ENCODE results near the gene FAIM. TPM values are rescaled to one million over a fixed set of nuclear protein-coding genes. Genes with fewer than 3 reads are reported as not detected.
"Not testable (repeated sequence)": the region's sequence is repeated elsewhere in the genome, so short reads cannot be mapped to it uniquely, and the experiment has no call there.

The FAIM gene, protein sequence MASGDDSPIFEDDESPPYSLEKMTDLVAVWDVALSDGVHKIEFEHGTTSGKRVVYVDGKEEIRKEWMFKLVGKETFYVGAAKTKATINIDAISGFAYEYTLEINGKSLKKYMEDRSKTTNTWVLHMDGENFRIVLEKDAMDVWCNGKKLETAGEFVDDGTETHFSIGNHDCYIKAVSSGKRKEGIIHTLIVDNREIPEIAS
- total RNA-seq: 20.7 TPM

DNA sequence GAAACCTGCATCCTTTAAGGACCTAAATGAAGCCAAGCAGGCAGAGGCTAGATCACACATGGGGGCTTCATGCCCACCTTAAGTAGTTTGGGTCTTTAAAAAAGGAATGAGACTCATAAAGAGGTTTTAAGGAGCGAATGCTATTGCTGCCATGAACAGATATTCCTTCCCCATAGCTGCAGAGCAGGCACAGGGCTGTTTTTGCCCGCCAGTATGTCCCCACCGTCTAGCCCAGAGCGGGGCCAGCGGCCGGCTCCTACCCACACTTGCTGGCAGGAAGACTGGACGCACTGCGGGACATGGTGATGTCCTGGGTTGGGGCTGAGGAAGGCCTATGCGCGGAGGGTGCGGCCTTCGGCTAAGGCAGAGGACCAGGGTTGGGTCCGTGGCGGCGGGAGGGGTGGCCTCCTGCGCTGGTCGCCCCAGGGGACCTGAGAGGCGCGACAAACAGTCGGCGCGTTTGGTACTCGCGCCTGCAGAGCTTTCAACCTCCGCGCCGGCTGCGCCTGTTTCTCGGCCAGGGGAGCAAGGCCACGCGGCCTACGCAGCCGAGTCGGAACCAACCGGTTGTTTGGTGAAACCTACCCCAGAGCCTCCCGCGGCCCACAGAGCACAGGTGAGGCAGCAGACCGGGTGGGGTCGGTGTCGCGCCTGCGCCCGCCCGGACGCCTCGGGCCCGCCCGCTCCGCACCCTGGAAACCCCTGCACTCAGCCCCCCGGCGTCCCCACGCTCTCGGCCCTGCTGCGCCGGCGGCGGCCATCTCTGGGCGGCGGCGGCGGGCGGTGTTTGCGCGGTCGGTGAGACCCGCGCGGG lies at the start of gene FAIM:
Gene FAIM, plus strand, starts transcription at position 450 of the 814 bp plus-strand sequence. CDS start 10,956 bp downstream, outside the sequence.
- DNase-seq: peak; percentile 59

DNA sequence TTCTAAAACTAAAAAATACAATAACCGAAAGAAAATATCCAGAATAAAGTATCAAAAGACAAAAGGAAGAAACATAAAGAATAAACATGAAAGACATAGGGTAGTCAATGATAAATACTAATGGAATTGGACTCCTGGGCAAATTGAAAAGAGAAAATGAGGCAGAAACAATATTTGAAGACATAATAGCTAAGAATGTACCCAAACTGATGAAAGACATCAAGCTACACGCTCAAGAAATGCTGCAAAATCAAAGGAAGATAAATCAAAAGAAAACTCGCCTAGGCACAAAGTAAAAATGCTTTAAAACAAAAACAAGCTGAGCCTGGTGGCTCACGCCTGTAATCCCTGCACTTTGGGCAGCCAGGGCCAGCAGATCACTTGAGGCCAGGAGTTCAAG lies 49.4 kb upstream of the FAIM start:
- DNase-seq: no peak

DNA sequence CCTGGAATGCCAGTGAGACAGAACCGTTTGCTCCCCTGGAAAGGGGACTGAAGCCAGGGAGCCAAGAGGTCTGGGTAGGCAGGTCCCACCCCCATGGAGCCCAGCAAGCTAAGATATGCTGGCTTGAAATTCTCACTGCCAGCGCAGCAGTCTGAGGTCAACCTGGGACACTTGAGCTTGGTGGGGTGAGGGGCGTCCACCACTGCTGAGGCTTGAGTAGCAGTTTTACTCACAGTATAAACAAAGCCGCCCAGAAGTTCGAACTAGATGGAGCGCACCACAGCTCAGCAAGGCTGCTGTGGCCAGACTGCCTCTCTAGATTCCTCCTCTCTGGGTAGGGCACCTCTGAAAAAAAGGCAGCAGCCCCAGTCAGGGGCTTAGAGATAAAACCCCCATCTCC lies 48.1 kb upstream of the FAIM start:
- DNase-seq: no peak

DNA sequence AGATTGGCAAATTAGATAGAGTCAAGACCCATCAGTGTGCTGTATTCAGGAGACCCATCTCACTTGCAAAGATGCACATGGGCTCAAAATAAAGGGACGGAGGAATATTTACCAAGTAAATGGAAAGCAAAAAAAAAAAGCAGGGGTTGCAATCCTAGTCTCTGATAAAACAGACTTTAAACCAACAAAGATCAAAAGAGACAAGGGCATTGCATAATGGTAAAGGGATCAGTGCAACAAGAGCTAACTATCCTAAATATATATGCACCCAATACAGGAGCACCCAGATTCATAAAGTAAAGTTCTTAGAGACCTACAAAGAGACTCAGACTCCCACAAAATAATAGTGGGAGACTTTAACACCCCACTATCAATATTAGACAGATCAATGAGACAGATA lies 45.7 kb upstream of the FAIM start:
- DNase-seq: not testable (repeated sequence)

DNA sequence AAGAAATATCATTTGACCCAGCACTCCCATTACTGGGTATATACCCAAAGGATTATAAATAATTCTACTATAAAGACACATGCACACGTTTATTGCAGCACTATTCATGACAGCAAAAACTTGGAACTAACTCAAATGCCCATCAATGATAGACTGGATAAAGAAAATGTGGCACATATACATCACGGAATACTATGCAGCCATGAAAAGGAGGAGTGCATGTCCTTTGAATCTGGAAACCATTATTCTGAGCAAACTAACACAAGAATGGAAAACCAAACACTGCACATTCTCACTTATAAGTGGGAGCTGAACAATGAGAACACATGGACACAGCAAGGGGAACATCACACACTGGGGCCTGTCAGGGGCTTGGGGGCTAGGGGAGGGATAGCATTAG lies 42.3 kb upstream of the FAIM start:
- not testable (repeated sequence) for DNase-seq

DNA sequence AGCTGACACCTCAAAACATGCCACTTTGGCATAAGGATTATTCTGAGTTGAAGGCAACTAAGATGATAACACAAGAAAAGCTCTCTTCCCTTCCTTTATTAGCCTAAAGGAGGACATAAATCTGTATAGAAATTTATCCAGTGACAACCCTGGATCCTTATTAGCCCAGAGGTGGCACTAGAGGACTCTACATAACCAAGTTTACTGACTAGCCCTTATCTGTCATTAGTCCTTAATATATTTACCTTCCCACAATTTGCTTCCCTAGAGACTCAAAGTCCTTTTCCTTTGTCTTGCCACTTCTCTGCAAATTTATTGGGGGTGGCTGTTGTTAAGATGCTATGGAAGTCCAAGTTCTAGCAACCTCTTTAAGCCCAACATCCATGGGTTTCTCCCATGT lies 41.2 kb upstream of the FAIM start:
- no peak for DNase-seq

DNA sequence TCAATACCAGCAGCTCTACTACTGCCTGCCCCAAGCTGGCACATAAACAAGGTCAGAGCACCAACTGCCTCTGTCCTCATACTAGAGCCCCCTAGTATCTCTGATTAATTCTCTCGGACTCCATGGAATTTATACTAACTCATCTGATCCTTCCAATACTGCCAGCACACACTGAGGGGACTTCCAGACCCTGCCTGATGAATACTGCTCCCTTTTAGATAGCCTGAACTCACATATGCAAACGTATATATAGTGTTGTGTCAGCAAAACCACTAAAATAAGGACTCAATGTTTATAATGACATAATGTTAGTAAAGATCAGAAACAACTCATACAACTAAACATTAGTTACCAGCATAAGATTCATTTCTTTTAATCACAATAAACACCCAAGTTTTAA lies 39.5 kb upstream of the FAIM start:
- no peak for DNase-seq

DNA sequence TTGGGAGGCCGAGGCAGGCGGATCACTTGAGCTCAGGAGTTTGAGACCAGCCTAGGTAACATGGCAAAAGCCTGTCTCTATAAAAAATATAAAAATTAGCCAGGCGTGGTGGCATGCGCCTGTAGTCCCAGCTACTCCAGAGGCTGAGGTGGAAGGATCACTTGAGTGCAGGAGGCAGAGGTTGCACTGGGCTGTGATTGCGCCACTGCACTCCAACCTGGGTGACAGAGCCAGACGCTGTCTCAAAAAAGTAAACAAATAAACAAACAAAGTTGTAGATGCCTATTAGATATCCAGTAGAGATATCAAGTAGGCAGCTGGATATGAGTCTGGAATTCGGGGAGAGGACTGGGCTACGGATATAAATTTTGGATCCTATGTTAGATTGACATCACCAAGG lies 38.9 kb upstream of the FAIM start:
- DNase-seq: not testable (repeated sequence)

DNA sequence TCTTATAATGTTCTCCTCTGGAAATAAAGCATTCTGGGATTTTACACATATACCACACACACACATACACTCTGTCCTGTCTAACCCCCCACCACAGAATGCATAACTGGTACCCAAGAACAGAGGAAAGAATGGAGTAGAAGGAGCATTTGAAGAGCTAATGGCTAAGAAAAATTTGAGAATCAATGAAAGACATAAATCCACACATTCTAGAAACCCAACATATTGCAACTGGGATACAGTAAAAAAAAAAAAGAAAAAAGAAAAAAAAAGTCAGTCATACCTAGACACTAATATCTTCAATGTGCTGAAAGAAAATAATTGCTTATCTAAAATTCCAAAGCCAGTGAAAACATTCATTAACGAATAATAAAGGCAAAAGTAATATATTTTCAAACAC lies 35.4 kb upstream of the FAIM start:
- DNase-seq: no peak

DNA sequence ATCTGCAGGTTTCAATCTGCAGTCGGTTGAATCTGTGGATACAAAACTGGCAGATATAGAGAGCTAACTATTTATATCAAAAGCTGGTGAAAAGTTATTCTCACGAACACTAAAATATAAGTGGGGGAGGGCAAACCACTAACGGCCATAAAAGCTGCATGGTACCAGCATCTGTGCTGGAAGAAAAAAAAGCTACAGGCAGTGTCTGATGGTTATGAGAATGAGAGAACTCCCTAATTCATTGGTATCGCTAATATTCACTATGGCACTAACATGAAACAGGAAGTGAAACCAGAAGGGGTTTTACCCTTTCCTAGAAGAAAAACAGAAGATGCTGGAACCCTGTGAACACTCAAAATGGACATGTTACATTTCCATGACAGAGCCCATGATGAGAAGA lies 30.4 kb upstream of the FAIM start:
- no peak for DNase-seq

DNA sequence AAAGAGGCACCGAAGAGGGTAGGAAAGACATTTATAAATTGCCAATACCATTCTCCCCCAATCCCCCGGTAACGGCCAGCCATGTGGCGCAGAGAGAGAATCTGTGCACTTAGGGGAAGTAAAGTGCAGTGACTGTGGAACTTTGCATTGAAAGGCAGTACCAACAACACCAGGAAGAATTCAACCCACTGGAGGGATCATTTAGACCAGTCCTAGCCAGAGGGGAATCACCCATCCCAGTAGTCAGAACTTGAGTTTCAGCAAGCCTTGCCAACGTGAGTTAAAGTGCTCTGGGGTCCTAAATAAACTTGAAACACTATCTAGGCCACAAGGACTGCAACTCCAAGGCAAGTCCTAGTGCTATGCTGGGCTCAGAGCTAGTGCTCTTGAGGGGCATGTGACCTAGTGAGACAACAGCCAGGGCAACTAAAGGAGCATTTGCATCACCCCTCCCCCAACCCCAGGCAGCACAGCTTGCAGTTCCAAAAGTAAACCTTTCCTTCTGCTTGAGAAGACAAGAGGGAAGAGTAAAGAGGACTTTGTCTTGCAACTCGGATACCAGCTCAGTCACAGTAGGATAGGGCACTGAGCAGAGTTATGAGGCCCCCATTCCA lies 29.5 kb upstream of the FAIM start:
- no peak for DNase-seq

DNA sequence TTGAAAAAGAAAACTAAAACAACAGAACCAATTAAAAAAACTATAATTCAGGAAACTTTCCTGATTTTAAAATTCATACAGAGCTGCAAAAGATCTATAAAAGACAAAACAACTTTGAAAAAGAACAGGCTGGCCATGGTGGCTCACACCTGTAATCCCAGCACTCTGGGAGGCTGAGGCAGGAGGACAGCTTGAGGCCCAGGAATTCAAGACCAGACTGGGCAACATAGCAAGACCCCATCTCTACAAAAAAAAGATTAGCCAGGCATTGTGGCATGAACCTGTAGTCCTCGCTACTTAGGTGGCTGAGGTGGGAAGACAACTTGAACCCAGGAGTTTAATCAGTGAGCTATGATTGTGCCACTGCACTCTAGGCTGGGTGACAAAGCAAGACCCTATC lies 21.2 kb upstream of the FAIM start:
- no peak for DNase-seq

DNA sequence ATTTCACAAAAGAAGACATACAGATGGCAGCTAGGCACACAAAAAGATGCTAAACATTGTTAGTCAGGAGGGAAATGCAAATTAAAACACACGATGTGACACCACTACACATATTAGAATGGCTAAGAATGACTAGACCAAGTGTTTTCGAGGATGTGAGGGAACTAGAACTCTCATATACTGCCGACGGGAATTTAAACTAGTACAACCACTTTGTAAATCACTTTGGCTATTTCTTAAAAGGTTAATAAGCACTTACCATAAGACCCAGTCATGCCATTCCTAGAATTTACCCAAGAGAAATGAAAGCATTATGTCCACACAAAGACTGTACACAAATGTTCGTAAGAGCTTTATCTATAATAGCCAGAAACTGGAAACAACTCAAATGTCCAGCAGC lies 20.1 kb upstream of the FAIM start:
- DNase-seq: no peak

DNA sequence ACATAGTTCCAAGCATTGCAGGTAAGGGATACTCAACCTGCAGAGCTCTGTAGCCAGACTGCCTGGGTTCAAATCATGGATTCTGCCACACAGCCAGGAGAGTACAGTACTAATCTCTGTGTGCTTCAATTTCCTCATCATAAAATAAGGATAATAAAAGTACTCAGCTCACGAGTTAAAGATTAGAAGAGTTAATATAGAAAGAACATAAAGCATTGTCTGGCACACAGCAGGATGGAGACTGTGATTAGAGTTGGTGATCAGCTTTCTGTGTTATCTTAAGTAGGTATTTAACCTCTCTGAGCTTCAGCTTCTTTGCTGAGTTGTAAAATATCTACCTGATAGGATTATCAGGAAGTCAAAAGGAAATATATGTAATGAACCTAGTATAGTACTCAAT lies 17.2 kb upstream of the FAIM start:
- no peak for DNase-seq

DNA sequence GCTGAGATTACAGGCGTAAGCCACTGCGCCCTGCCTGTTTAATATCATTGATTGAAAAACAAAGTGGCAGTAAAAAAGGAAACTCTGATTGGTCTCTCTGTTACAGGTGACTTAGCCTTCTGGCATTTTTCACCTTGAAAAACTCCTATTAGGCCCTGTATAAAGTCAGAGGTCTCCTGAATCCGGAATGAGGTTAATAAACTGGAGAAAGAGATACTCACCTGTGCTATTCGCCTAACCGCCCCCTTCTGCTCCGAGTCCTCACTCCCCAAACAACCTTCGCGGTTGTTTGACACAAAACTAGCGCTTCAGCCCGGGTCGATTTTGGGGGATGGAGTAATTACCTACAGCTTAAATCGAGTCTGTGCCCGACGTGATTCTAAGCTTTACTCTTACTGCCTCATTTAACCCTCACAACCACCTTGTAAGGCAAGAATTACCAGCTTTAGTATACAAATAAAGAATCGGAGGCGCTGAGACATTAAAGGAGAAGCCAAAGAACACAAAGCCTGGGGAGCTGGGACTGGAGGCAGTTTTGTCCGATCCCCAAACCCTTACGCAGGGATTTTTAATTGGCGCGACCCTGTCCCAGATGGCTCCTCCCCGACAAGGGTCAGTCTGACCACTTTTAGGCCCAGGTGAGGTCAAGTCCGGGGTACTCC lies 15.0 kb upstream of the FAIM start:
- no peak for DNase-seq

DNA sequence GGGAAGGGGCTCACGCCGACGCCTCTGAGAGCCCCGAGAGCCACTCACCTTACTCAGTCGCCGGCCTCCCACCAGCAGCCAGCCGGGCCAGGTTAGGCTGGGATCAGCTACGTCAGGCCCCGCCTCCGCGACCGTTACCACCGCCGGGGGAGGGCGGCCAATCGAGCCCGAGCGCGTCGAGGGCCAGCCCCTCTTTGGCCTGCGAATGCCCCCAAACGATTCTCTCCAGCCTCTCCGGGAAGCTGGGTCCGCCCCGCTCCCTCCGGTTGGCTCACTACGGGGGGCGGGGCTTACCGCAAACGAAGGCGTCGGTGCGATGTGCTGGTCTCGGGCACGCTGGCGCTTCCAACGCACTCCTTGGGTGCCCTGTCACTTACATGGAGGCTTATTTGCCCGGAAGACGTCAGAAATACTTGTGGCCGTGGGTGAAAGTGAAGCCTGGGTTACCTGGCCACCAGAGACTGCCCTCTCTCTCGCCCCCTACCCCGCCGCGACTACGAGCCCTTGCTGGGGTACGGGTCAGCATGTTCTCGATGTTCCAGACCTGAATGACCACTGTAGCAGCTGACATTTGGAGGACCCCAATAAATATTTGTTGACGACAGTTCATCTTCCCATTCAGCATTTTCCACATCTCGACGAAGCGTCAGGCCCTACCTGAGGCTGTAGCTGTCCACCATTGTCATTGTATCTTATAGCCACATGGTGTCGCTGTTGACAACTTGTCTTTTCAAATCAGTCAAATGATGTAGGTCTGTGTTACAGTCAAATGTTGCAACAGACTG lies 14.2 kb upstream of the FAIM start, which contains the start of gene CEP70:
Gene CEP70, minus strand, starts transcription at position 111 of the 785 bp plus-strand sequence. CDS start 21,333 bp downstream, outside the sequence.
- DNase-seq: no peak

DNA sequence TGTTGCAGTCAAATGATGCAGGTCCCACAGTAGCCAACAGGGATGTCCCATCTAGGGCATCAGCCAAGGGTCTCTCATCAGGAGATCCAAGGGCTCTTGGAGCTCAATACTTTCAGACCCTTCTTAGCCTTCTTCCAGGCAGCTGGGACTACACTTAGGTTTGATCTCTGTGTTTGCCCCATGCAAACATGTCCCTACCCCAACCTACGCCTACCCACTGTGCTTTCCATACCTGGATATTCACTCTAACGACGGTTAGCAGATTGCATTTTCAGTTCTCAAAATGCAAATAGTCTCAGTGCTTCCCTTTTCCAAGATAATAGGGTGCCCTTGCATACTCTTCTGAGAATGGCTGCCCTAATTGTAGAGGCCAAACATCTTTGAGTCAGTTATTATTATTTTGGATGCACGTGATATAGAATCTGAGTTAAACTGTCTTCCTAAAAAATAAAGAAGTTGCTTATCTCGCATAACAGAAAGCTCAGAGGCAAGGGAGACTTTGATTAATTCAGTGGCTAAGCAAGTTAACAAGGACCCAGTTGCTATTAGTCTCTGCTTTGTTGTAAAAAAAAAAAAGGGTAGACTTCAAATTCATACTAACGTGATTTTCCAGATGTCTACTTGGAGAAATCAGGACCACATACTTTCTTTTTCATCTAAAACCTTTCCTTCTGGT lies 13.5 kb upstream of the FAIM start:
- no peak for DNase-seq

DNA sequence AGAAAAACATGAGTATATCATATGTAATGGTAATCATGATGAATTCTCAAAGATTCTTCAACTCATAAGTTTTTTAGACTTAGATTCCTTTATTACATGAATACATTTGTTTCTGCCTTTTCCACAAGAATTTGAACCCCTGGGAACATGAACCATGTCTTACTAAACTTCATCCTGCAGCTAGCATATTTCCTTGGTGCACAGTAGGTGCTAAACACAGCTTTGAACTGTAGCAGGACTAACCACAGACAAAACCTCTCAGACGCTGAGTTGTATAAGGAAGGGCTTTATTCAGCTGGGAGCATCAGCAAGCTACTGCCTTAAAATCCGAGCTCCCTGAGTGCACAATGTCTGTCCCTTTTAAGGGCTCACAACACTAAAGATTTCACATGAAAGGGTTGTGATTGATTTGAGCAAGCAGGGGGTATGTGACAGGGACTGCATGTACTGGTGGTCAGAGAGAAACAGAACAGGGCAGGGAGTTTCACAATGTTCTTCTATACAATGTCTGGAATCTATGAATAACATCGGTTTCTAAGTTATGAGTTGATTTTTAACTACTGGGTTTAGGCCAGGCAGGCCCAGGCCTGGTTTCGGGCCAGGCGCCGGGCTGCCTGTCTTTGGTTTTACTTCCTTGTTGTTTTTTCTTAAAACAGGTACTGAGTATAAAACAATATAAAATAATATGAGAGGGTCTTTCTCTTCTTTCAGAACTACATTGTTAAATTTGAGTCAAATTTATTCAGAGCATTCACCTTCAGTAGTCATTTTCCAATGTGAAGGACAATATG lies 11.2 kb upstream of the FAIM start:
- not testable (repeated sequence) for DNase-seq

DNA sequence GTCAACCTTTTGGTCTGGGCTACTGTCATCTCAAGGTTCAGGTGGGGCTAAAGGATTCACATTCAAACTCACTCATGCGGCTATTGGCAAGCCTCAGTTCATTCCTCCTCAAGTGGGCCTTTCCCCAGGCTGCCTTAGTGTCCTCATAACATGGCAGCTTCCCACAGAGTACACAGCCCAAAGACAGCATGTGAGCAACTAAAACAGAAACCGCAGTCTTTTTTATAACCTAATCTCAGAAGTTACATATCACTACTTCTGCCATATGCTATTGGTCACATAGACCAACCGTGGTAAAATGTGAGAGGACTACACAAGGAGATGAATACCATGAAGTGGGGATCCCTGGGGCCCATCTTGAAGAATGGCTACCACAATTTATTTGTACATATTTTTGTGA lies 10.0 kb upstream of the FAIM start:
- DNase-seq: no peak

DNA sequence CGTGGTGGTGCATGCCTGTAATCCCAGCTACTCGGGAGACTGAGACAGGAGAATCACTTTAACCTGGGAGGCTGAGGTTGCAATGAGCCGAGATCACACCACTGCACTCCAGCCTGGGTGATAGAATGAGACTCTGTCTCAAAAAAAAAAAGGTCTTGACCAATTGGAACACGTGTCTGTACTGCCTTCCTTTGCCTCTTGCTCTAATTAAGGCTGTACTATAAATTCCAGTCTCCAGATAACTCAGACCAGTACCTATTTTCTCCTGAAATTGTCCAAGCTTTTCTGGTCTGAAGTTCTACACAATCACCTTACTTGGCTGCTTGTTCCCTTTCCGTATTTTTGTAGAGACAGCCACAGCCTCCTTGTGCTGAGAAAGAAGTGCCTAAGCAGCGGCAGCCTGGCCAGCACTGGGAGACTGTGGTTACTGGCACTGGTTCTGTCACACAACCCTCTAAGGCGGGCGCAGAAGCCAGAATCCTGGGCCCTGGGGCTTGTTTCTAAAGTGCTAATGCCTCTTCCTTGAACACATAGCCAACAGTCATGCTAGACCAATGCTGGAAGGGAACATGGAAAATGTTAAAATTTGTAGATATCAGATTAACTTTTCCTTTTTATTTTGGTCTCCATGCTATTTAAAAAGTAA lies 8.3 kb upstream of the FAIM start:
- DNase-seq: no peak

Data from occipital lobe (tissue), 2 donors.